IMR-90 (cell line): Measurements from ENCODE around the gene ABCA7. TPM values are rescaled to one million over a fixed set of nuclear protein-coding genes. Genes with fewer than 3 reads are reported as not detected.

ENCODE experiments used
- ATAC-seq: fragments of 200-7000 bp; cut with Tn5 transposase; 2 replicates; pipeline ENCODE4 v1.9.1; 2020; ENCODE audit warnings: low read depth, mild to moderate bottlenecking, moderate library complexity
- BruUV-seq: library from RNA; stranded (reverse); fragments of 400-500 nt; replicated peaks from 2 replicates; lab custom pipeline; 2021; lab: Mats Ljungman, UMichigan
- CTCF ChIA-PET: fragments of 300-600 bp; formaldehyde crosslinking; extraction: SDS; loops from one replicate; lab custom pipeline; 2021; ENCODE audit warnings: antibody characterized with exemption; lab: Yijun Ruan, JAX
- POLR2A ChIA-PET: fragments of 300-600 bp; sonication (Branson Sonifier 250); formaldehyde crosslinking; loops from one replicate; lab custom pipeline; 2022; ENCODE audit warnings: antibody characterized with exemption; ENCODE audit not compliant: unreplicated experiment; lab: Charles Lee
- DNase-seq: peaks from one replicate; pipeline ENCODE4 v3.0.0; 2013
- H2AFZ ChIP-seq: replicated peaks from 2 replicates; pipeline ENCODE3; 2013; ENCODE audit warnings: low read length, mild to moderate bottlenecking; ENCODE audit not compliant: poor library complexity
- H2AK5ac ChIP-seq: 2 replicates; pipeline ENCODE4 v1.6.1; 2013; ENCODE audit warnings: low read depth, low read length, inconsistent platforms
- H2AK9ac ChIP-seq: replicated peaks from 2 replicates; pipeline ENCODE3; 2013; ENCODE audit warnings: mild to moderate bottlenecking, low read depth, low read length, moderate library complexity; ENCODE audit not compliant: poor library complexity
- H2BK120ac ChIP-seq: 2 replicates; pipeline ENCODE4 v1.6.1; 2013; ENCODE audit warnings: low read depth, low read length, inconsistent platforms
- H2BK15ac ChIP-seq: 3 replicates; pipeline ENCODE4 v1.6.1; 2013; ENCODE audit warnings: low read depth, low read length, inconsistent platforms
- H2BK20ac ChIP-seq: 2 replicates; pipeline ENCODE4 v1.6.1; 2013; ENCODE audit warnings: low read depth, mild to moderate bottlenecking, inconsistent platforms, low read length, moderate library complexity
- H2BK5ac ChIP-seq: 2 replicates; pipeline ENCODE4 v1.6.1; 2013; ENCODE audit warnings: mild to moderate bottlenecking, low read depth, low read length, inconsistent platforms; ENCODE audit not compliant: poor library complexity, severe bottlenecking
- H3K14ac ChIP-seq: replicated peaks from 2 replicates; pipeline ENCODE4 v1.6.1; 2013; ENCODE audit warnings: low read depth, low read length, inconsistent platforms
- H3K18ac ChIP-seq: 2 replicates; pipeline ENCODE4 v1.6.1; 2013; ENCODE audit warnings: low read depth, low read length, control low read depth
- H3K23ac ChIP-seq: 2 replicates; pipeline ENCODE4 v1.6.1; 2013; ENCODE audit warnings: low read depth, low read length, inconsistent platforms
- H3K27ac ChIP-seq: 2 replicates; pipeline ENCODE4 v1.5.1; 2013; ENCODE audit warnings: mild to moderate bottlenecking, control low read depth, low read length; ENCODE audit not compliant: insufficient read depth
- H3K27me3 ChIP-seq: 2 replicates; pipeline ENCODE4 v1.6.1; 2013; ENCODE audit warnings: low read length; ENCODE audit not compliant: control insufficient read depth, insufficient read depth
- H3K36me3 ChIP-seq: 2 replicates; pipeline ENCODE4 v1.6.1; 2013; ENCODE audit warnings: low read length, mixed read lengths; ENCODE audit not compliant: control insufficient read depth, insufficient read depth
- H3K4ac ChIP-seq: 2 replicates; pipeline ENCODE4 v1.6.1; 2013; ENCODE audit warnings: low read depth, low read length, inconsistent platforms
- H3K4me1 ChIP-seq: 2 replicates; pipeline ENCODE4 v1.6.1; 2013; ENCODE audit warnings: low read length, mixed read lengths; ENCODE audit not compliant: control insufficient read depth, insufficient read depth
- H3K4me2 ChIP-seq: 2 replicates; pipeline ENCODE4 v1.6.1; 2013; ENCODE audit warnings: low read depth, mild to moderate bottlenecking, control low read depth, low read length, moderate library complexity
- H3K4me3 ChIP-seq: 2 replicates; pipeline ENCODE4 v1.5.1; 2013; ENCODE audit warnings: low read depth, mild to moderate bottlenecking, control low read depth, low read length, moderate library complexity; ENCODE audit not compliant: insufficient read depth
- H3K56ac ChIP-seq: 2 replicates; pipeline ENCODE4 v1.6.1; 2013; ENCODE audit warnings: low read length, inconsistent platforms; ENCODE audit not compliant: insufficient read depth; ENCODE audit errors: extremely low read depth
- H3K79me1 ChIP-seq, 2 experiments: 2 replicates each; pipeline ENCODE4 v1.6.1; 2013; ENCODE audit warnings: low read length in 2 of 2, inconsistent platforms in 1 of 2, low read depth in 1 of 2
- H3K9ac ChIP-seq: 2 replicates; pipeline ENCODE4 v1.6.1; 2013; ENCODE audit warnings: low read depth, low read length, control low read depth
- H3K9me1 ChIP-seq: 2 replicates; pipeline ENCODE4 v1.6.1; 2013; ENCODE audit warnings: low read length, inconsistent platforms; ENCODE audit not compliant: insufficient read depth
- H3K9me3 ChIP-seq: 2 replicates; pipeline ENCODE4 v1.6.1; 2013; ENCODE audit warnings: low read length; ENCODE audit not compliant: control insufficient read depth, insufficient read depth
- H4K20me1 ChIP-seq: 2 replicates; pipeline ENCODE4 v1.6.1; 2013; ENCODE audit warnings: low read length, inconsistent platforms; ENCODE audit not compliant: insufficient read depth
- H4K5ac ChIP-seq: 2 replicates; pipeline ENCODE4 v1.6.1; 2013; ENCODE audit warnings: mild to moderate bottlenecking, low read depth, low read length, control low read depth
- H4K8ac ChIP-seq, 2 experiments: 2 replicates each; pipeline ENCODE4 v1.6.1; 2013; ENCODE audit warnings: low read depth in 2 of 2, low read length in 2 of 2, control low read depth in 1 of 2, inconsistent platforms in 1 of 2
- H4K91ac ChIP-seq: 2 replicates; pipeline ENCODE4 v1.6.1; 2013; ENCODE audit warnings: low read depth, low read length, inconsistent platforms; ENCODE audit not compliant: insufficient read depth
- BHLHE40 ChIP-seq: fragments of 150-350 bp; IDR thresholded peaks from 2 replicates; pipeline ENCODE4 v1.6.1; 2016; ENCODE audit warnings: mild to moderate bottlenecking, low read depth, low read length
- CEBPB ChIP-seq: IDR thresholded peaks from 2 replicates; pipeline ENCODE4 v1.6.1; 2012; ENCODE audit warnings: low read depth, low read length, improper control_type of control experiment
- CHD1 ChIP-seq: IDR thresholded peaks from 2 replicates; pipeline ENCODE4 v1.6.1; 2012; ENCODE audit warnings: low read depth, low read length, improper control_type of control experiment
- CTCF ChIP-seq: conservative IDR thresholded peaks from 2 replicates; pipeline ENCODE4 v1.5.1; 2012; ENCODE audit warnings: mild to moderate bottlenecking, low read depth, low read length, improper control_type of control experiment
- FOS ChIP-seq: fragments of 150-350 bp; IDR thresholded peaks from 2 replicates; pipeline ENCODE4 v1.6.1; 2016; ENCODE audit warnings: low read depth, low read length
- MAFK ChIP-seq: IDR thresholded peaks from 2 replicates; pipeline ENCODE4 v1.6.1; 2012; ENCODE audit warnings: low read depth, low read length, improper control_type of control experiment
- MAZ ChIP-seq: IDR thresholded peaks from 2 replicates; pipeline ENCODE4 v1.6.1; 2012; ENCODE audit warnings: low read depth, mild to moderate bottlenecking, low read length, improper control_type of control experiment, moderate library complexity, borderline replicate concordance
- MXI1 ChIP-seq: IDR thresholded peaks from 2 replicates; pipeline ENCODE4 v1.6.1; 2012; ENCODE audit warnings: low read depth, mild to moderate bottlenecking, low read length, moderate library complexity, borderline replicate concordance
- NFE2L2 ChIP-seq: fragments of 150-350 bp; IDR thresholded peaks from 2 replicates; pipeline ENCODE4 v1.6.1; 2016; ENCODE audit warnings: low read depth, mild to moderate bottlenecking, low read length
- POLR2A ChIP-seq: IDR thresholded peaks from 2 replicates; pipeline ENCODE4 v1.6.1; 2012; ENCODE audit warnings: mild to moderate bottlenecking, low read depth, low read length
- RAD21 ChIP-seq: IDR thresholded peaks from 2 replicates; pipeline ENCODE4 v1.6.1; 2012; ENCODE audit warnings: low read length, improper control_type of control experiment
- RCOR1 ChIP-seq: IDR thresholded peaks from 2 replicates; pipeline ENCODE4 v1.6.1; 2012; ENCODE audit warnings: mild to moderate bottlenecking, low read length, improper control_type of control experiment; ENCODE audit not compliant: insufficient replicate concordance
- RFX5 ChIP-seq: IDR thresholded peaks from 2 replicates; pipeline ENCODE4 v1.8.0; 2012; ENCODE audit warnings: low read depth, mild to moderate bottlenecking, low read length, moderate library complexity
- SMC3 ChIP-seq: fragments of 150-350 bp; IDR thresholded peaks from 2 replicates; pipeline ENCODE4 v1.6.1; 2016; ENCODE audit warnings: low read depth, mild to moderate bottlenecking, antibody characterized with exemption, low read length, moderate library complexity
- WGBS, 2 experiments: methylation state at CpG; one replicate each; pipeline versions ENCODE4 v1.1.5 to v1.1.7; 2013; ENCODE audit warnings: missing lambda C conversion rate in 2 of 2; ENCODE audit not compliant: insufficient read length in 1 of 2; ENCODE audit errors: extremely low coverage in 2 of 2; 5-methylcytosine and 5-hydroxymethylcytosine counted together
- dilution Hi-C: fragments of 300-500 bp; cut with HindIII; formaldehyde crosslinking; loops from one replicate; pipeline ENCODE4 v1.14.3; 2018; ENCODE audit warnings: low sequenced_read_pairs; ENCODE audit not compliant: unreplicated experiment
- in situ Hi-C: fragments of 300-500 bp; cut with MboI; formaldehyde crosslinking; loops from 3 replicates; pipeline ENCODE4 v1.14.3; 2019; ENCODE audit warnings: low sequenced_read_pairs, inconsistent platforms, mixed read lengths
- intact Hi-C: fragments of 100-400 bp; cut with micrococcal nuclease; formaldehyde crosslinking; loops from 2 replicates; pipeline ENCODE4 v1.10.0; 2022
- polyA plus RNA-seq, 3 experiments: library from polyadenylated mRNA; depleted of rRNA; stranded (reverse); fragments of >200 nt; gene quantifications; 2 replicates each; pipeline ENCODE4 v1.2.3, GENCODE V29; 2012; ENCODE audit warnings: low replicate concordance in 1 of 3
- total RNA-seq: library from RNA; depleted of rRNA; stranded (reverse); fragments of >200 nt; gene quantifications from 2 replicates; pipeline ENCODE4 v1.2.3, GENCODE V29; 2012
- TF ChIP-seq, protein P1 (sequence below): fragments of 150-350 bp; IDR thresholded peaks from 2 replicates; pipeline ENCODE4 v1.6.1; 2017; ENCODE audit warnings: mild to moderate bottlenecking, antibody characterized with exemption, low read length, low read depth
- TF ChIP-seq, protein P2 (sequence below): fragments of 150-350 bp; IDR thresholded peaks from 2 replicates; pipeline ENCODE4 v1.6.1; 2016; ENCODE audit warnings: low read depth, mild to moderate bottlenecking, low read length, moderate library complexity, borderline replicate concordance

The ABCA7 gene
- total and polyA plus RNA-seq, 2 of the 4 experiments (the other 2 are of a cell fraction), result 0.36 to 3.3 TPM

DNA sequence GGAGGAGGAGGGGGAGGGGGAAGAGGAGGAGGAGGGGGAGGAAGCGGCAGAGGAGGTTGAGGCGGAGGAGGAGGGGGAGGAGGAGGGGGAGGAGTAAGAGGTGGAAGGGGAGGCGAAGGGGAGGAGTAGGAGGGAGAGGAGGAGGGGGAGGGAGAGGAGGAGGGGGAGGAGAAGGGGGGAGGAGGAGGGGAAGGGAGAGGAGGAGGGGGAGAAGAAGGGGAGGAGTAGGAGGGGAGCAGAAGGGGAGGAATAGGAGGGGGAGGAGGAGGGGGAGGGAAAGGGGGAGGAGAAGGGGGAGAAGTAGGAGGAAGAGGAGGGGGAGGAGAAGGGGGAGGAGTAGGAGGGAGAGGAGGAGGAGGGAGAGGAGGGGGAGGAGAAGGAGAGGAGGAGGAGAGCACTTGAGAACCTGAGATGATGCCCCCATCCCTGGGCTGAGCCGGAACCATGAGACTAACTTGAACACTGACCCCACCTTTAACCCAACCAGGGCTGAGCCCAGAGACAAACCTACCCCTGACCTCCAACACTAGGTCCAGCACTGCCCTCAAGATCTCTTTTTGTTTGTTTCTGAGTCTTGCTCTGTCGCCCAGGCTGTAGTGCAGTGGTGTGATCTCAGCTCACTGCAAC, 12.6 kb downstream of the ABCA7 start:
- intact Hi-C loops, result no loop called here
- no TSS peak for BruUV-seq
- WGBS, 2 experiments, result no CpG with 5 or more reads among the region's 5 CpGs

More for the DNA sequence above, 12.6 kb downstream of the ABCA7 start:
- Histone ChIP-seq H4K20me1 (no peaks in the 10 kb centered on the region), H3K14ac (no peak overlapping the region), H3K9me3 (peaks cover 27% of the 10 kb centered on the region), H3K4me2 (no peak overlapping the region), H3K9ac (no peak overlapping the region), H2AFZ (no peak overlapping the region), H2BK120ac (no peak overlapping the region), H3K79me1 (no peaks in the 10 kb centered on the region), H3K27ac (no peak overlapping the region), H3K9me1 (no peaks in the 10 kb centered on the region), H3K56ac (no peak overlapping the region), H4K91ac (no peak overlapping the region), H3K18ac (no peak overlapping the region), H4K8ac (no peak overlapping the region), H3K4me3 (no peak overlapping the region), H2BK5ac (no peak overlapping the region), H3K27me3 (no peaks in the 10 kb centered on the region), H4K5ac (no peak overlapping the region), H2AK5ac (no peak overlapping the region), H3K23ac (no peak overlapping the region), H2AK9ac (no peak overlapping the region), H3K4me1 (no peaks in the 10 kb centered on the region), H2BK15ac (no peak overlapping the region), H3K36me3 (peaks cover 1% of the 10 kb centered on the region; the same call in 1 of the 2 replicates), H3K4ac (no peak overlapping the region), H2BK20ac (no peak overlapping the region)
- ChIA-PET CTCF (no interaction called here), POLR2A (no interaction called here)
- dilution Hi-C loops, result no loop called here
- in situ Hi-C loops, result no loop called here
- no peak for DNase-seq
- ATAC-seq, result no peak
- TF ChIP-seq RFX5, result no peak
- TF ChIP-seq CEBPB, result no peak
- TF ChIP-seq RAD21, result no peak
- no peak for TF ChIP-seq CTCF
- no peak for TF ChIP-seq CHD1
- TF ChIP-seq MAFK, result no peak
- TF ChIP-seq RCOR1, result no peak
- TF ChIP-seq FOS, result no peak
- TF ChIP-seq, protein P1, sequence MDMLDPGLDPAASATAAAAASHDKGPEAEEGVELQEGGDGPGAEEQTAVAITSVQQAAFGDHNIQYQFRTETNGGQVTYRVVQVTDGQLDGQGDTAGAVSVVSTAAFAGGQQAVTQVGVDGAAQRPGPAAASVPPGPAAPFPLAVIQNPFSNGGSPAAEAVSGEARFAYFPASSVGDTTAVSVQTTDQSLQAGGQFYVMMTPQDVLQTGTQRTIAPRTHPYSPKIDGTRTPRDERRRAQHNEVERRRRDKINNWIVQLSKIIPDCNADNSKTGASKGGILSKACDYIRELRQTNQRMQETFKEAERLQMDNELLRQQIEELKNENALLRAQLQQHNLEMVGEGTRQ, result no peak
- no peak for TF ChIP-seq MAZ
- TF ChIP-seq NFE2L2, result no peak
- TF ChIP-seq MXI1, result no peak
- TF ChIP-seq POLR2A, result no peak
- TF ChIP-seq BHLHE40, result no peak
- no peak for TF ChIP-seq SMC3
- TF ChIP-seq, protein P2, sequence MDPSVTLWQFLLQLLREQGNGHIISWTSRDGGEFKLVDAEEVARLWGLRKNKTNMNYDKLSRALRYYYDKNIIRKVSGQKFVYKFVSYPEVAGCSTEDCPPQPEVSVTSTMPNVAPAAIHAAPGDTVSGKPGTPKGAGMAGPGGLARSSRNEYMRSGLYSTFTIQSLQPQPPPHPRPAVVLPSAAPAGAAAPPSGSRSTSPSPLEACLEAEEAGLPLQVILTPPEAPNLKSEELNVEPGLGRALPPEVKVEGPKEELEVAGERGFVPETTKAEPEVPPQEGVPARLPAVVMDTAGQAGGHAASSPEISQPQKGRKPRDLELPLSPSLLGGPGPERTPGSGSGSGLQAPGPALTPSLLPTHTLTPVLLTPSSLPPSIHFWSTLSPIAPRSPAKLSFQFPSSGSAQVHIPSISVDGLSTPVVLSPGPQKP, result no peak
